Middle frontal gyrus (tissue), 1 donor: ENCODE measurements around the gene TTC7B.

ENCODE experiments used
- DNase-seq: peaks from one replicate; pipeline ENCODE4 v3.0.0-alpha.2; 2015; ENCODE audit warnings: low spot score; ENCODE audit errors: extremely low spot score

Gene TTC7B

DNA sequence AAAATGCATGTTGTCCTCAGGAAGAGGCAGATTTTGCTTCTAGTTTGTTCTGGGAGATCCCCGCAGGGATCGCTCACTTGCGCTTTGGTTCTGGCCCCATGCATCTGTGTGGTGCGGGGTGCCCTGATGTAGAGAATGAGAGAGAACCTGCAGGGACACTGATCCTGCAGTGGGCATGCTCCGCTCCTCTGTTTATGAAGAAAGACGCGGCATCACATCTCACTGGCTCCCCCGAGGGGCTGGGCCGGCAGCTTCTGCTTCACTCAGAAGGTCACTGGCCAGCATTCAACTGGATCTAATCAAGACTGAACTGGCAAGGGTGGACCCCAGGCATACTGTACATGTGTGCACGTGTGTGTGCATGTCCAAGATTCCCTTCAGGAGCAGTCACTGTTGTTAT is 255.2 kb downstream of the TTC7B start:
- DNase-seq, result no peak

DNA sequence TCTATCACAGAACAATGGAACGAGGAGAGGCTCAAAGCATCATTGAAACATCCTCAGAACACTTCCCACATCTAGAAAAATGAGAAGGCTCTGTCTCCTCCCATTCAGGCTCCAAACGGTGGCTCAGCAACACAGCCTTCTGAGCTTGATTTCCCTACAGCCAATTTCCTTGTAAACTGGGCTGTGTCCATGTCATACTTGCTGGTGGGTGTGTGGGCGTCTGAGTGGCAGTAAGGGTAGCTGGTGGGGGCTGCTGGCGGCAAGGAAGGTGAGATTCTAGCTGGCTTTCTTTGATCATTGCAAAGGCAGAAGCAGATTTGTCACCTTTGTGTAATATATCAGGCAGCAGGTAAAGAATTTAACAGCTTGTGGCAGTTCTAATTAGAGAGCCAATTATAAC is 255.7 kb downstream of the TTC7B start:
- no peak for DNase-seq

DNA sequence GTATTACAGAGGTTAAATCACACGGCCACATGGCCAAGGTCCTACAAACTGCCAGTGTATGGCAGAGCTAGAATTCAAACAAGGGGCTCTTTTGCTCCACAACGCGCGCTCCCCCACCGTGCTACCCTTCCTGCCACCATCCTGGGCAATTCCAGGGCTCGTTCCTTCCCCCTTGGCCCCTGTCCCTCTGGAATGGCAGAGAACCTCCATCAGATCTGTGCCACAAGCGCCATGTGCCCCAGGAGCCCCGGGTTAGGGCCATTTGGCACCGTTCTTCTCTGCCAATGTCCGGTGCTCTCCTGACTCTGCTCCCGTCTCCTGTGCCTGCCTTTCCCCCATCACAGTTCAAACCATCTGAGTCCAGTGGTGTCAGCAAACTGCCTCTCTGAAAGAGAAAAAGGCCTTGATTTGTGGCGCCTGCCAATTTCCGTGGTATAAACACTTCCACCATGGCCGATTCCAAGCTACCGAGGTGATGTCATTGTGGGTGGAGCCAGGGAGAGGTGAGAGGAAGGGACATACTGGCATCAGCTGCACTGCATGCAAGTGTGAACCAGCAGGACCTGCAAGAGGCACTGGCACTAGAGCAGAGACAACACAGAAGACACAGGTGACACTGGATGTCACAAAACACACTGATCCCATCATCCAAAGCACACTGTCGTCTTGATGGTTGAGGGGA is 256.3 kb downstream of the TTC7B start:
- no peak for DNase-seq

DNA sequence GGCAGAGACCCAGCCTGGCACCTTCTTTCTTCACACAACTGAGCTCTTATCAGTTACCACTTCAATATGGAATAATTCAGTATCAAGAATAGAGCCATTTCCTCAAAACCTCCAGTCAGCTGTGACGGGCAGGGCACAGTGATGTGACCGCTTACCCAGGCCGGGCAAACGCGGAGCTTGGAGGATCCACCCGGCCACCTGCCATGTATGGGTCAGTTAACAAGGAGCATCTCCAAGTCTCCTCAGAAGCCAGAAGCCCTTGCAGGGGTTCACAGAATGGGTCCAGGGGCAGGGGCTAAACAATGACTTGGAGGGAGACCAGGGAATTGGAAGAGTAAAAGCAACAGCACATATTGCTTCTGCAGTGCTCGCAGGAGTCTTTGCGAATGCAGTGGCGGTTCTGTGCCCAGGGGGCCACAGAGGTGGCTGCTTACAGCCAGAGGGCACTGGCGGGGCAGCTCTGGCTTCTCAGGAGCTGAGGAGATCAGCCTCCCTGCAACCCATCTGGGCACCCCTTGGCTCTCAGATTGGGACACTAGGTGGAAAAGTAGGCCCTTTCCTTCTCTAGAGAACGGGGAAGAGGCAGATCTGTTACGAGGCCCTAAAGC is 257.1 kb downstream of the TTC7B start:
- DNase-seq, result no peak

DNA sequence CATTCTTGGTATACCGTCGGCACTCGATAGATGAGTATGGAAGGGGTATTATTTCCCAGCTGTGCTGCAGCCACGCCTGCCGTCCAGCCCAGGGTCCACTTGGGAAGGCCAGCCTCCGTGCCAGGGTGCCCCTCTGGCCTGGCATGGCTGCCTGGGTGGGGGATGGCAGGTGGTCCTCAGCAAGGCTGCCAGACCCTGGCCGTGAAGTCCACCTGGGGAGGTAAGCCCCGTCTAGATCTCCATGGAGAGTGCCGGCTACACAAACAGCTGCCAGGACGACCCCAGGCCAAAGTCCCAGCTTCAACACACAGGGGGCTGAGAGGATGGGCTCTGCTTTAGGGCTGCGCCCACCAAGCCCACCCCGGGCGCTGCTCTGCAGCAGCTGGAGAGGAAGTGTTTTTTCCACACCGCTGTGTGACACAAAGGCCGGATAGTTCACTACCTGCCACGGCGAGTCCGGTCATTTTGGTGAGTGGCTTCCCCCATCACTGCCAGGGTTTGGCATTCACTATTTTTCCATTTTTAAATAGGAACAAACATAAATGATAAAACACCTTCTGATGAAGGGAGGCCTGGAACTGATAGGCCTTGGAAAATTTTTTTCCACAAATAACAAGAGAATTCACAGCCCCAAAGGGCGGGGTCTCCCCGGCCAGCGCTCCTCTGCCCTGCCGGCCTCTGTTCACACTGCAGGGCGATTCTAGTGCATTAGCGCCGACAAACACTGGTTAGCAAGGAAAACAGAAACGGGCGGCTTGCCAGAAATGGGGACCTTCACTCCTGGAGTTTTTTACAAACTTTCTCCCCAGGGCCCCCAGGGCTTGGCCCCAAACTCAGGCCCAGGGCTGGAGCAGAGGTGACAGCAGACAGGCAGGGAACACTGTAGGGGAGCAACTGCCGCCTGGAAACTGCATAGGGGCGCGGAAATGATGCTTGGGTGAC is 257.9 kb downstream of the TTC7B start:
- DNase-seq, result no peak

DNA sequence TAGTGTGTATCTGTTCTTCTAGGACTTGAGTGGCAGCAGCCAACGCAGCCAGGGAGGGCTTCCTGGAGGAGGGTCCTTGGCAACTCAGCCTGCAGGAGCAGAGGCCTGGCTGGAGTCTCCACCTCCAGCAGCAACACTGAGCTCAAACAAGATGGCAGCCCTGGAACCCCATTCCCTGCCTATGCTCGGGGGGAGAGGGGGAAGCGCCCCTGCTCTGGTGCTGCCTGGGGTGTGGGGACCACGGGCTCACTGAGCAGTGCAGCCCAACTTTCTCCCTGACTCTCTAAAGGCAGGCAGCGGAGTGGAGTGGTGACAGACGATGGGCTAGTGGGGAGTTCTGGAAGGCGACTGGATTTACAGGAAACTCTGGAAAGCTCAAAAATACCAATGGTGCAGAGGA is 258.7 kb downstream of the TTC7B start:
- DNase-seq, result no peak

DNA sequence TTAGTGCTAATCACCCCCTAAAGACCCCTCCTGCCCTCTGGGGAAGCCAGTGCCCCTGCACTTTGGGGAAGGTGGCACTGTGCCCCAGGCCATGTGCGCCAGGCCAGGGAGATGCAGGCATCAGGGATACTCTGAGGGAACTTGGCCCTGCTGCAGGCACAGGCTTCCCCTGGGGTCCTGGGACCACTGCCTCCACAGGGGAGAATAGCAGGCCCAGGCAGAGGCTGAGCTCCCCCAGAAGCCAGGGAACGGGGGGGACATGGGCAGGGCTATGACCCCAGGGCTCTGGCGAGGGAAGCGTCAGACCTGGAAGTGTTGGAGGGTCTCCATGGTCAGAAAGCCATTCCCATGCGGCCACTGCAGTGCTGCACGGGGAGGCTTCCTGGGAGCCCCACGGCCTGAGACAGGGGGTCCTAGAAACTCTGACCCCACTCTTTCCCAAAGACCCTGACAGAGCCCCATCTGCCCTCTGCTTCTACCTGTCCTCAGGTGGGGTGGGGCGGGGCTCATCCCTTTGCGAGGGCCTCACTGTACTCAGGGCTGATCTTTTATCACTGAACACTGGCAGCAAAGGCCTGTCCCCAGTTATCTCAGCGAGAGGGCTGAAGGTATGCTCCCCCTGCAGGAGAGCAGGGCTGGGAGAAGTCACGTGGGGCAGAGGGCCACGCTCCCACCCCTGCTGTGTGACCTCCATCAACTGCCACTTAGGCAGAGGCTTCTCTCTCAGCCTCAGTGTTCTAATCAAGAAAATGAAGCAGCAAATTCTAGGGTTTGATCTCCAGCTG is 259.4 kb downstream of the TTC7B start:
- DNase-seq, result no peak

DNA sequence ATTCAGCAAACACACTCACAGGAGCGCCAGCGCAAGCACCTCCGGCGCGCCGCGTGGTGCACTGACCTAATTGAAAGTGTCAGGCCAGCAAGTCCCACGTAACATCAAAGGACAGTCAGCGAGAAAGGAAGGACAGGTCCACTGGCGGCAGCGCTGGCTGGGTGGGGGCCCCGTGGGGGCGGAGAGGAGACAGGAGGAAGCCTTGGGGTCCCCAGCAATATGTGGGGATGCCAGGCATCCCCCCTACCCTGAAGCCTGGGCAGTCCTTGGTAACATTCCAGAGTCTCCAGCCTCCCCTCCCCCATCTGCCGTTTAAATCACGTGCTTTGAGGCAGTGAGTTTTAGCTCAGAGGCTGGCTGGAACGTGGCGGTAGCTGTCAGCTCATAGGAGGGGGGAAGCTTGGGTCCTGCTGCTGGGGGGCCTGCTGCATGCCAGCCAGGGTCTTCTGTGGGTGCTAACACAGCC is 260.2 kb downstream of the TTC7B start:
- no peak for DNase-seq

DNA sequence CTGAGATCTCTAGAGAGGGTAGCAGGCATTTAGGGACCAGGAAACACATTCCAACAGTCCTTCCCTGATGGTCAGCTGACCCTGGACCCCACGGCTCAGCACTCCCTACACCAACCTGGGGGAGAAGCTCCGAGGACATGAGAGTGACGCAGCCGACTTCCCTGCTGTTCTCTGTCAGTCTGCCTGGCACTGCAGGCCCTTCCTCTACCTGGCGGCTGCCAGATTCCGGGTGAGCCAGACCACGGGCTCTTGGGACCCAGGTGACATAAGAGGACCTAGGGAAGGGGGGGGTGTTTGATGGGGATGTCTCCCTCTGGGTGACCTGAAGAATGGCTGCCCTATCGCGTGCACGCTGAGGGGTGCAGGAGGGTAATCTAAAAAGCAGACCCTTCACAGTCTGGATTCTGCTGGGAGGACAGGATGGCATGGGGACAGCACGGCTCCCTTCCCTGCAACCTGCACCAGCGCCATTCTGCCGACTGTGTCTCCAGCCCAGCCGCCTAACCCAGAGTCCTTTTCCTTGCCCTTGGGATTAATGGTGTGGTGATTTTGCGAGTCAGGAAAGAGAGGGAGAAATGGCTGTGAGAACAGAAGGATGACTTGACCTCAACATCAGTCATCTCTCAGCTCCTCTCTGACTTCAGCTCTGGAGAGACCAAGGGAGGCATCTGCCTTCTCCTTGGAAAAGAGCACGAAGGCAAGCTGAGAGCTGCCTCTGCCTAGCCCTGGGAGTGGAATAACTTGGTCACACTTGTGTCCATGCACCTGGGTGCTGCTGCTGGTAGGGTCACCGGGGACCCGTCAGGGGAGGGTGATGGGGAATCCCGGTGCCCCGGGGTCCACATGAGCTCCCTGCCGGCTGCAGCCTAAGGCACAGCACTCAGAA is 260.9 kb downstream of the TTC7B start:
- no peak for DNase-seq

DNA sequence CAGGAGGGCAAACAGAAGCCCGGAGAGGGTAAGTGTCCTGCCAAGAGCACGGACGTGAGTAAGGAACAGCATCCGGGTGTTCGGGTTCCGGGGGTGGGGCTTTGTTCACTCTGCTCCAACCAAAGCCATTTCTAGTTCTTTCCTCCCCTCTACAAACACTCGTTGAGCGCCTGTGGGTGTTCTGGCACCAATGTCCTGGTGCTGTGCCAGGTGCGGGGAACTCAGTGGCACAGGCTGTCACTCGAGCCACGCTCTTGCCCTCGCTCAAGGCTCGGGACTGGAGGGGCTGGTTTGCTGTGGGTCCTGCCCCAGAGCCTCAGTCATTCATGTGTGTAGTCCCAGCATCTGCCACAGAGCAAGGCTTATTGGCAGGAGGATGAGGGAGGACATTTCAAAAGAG is 261.9 kb downstream of the TTC7B start:
- peak; percentile 75 for DNase-seq

DNA sequence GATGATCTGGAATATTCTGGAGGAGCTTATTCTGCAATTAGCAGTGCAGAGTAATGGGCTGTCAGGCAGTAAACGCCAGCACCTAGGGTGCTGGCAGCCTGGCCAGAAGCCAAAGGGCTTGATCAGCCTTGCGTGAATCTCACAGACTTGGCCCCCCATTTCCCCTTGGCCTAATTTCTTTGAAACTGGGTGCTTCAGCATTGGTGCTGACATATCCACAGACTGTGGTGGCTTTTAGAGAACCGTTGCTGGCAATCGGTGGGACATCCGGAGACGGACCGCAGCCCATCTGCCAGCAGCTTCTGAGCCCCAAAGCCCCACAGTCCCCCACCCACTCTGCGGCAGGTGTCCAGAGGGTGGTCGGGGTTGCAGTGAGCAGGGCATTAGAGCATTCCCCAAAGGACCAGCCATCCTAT is 262.3 kb downstream of the TTC7B start:
- no peak for DNase-seq

DNA sequence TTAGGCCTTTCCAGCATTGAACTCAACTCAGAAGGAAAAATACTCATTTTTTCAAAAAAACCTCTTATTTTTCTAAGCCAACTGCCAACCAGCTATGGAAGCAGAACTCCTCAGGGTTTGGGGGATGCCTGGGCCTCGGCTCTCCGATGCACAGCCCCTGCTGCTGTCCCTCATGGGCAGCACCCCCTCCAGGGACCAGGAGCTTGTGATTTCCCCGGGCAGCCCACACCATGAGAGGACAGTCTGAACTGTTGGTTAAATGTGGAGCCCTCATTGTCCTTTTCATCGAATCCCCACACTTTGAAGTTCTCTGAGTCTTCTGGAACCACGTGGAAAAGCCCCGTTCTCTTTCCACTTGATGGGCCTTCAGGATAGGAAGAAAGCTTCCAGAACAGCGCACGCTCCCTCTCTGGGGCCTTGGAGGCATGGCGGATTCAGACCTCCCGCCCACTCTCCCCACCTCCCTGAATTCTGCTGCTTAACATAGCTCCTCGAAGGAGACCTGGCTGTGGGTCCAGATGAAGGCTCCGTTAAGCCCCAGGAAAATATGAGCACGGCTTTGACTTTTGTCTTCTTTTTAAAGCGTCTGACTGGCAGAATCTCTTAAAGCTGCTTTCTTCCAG is 262.8 kb downstream of the TTC7B start:
- DNase-seq, result no peak

DNA sequence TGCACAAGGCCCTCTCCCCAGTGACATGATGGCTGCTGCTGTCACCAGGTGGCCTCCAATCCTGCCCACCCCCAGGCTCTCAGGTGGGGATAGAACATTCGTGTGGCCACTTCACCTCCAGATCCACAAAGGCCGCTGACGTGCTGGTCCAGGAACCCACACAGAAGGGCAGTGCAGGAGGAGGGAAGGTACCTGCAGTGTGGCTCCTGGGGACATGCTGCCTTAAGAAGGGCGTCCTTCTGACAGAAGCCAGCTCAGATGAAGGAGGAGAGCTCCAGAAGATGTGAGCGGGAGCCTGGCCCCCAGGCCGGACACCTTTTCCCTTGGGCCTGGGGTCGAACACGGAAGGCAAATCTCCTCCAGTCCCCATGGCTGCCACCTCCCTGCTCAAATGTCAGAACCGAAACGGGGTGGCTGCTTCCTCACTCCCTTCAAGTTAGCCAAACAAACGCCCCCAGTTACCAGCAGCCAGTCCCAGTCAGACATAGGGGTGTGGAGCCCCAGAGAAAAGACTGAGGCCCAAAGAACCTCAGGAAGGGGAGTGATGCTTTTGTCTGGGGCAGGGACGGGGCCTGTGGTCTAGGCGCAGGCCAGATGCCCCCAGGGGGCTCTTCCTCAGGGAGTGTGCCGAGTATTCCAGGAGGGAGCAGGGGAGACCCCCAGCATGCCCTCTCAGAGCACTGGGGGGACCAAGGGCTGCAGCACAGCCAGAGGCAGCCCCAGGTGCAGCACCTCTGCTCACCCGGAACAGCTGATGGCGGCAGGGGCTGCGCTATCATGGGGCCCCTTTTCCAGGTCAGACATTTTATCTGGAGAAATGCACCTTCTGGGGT is 263.5 kb downstream of the TTC7B start:
- no peak for DNase-seq

DNA sequence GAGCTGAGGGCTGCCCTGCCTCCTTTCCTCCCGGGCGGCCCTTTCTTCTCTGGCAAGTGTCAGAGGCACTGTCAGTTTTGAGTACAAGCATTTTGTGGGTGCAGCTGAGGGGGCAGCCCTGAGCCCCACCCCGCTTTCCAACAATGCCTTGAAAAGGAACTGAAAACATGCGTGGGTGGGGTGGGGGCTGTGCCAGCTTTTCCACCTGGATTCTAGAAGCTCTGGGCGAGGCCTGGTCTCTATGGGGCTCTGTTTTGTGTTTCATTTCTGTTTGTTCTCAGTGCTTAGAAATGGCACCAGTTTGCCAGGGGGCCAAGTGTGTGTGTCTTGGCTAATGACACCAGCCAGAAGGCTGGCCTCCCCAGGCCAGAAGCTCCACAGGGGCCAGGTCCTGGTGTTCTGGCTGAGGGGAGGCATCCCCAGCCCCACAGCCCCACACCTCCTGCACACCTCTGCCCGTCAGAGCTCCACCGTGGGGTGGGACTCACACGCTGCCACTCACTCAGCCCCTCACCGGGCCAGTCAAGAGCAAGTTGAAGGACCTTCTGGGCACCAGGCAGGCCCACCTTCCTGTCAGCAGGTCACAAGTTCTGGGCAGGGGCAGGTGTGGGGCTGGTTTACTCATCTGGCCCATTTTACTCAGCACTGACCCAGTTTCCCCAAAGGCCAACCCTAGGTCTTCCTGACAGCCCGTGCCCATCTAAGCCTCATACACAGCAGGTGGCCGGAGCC is 264.3 kb downstream of the TTC7B start:
- DNase-seq, result no peak

DNA sequence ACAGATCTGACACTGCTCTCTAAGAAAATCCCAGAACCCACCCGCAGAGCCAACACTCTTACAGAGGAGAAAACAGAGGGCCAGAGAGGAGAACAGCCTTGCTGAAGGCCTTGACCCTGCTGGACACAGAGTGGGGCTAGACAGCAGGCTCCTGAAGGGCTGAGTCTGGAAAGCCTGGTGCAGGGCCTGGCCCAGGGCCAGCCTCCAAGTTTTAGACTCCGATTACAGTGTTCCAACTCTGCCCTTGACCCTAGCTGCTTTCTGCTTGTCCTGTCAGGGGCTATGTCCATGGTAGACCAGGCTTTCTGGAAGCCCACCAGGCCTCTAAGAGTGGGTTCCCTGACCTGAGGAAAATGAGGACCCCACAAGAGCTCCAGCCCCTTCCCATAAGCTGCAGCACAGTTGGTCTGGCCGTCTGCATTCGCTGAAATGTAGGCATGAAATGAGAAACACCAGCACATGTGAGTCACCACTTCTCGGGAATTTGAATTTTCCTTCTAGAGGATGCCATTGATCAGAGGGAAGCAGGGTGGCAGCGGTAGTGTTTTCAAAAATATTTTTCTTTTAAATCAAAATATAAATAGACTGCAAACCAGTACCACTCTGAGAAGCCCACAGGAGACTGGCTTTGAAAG is 265.0 kb downstream of the TTC7B start:
- no peak for DNase-seq

DNA sequence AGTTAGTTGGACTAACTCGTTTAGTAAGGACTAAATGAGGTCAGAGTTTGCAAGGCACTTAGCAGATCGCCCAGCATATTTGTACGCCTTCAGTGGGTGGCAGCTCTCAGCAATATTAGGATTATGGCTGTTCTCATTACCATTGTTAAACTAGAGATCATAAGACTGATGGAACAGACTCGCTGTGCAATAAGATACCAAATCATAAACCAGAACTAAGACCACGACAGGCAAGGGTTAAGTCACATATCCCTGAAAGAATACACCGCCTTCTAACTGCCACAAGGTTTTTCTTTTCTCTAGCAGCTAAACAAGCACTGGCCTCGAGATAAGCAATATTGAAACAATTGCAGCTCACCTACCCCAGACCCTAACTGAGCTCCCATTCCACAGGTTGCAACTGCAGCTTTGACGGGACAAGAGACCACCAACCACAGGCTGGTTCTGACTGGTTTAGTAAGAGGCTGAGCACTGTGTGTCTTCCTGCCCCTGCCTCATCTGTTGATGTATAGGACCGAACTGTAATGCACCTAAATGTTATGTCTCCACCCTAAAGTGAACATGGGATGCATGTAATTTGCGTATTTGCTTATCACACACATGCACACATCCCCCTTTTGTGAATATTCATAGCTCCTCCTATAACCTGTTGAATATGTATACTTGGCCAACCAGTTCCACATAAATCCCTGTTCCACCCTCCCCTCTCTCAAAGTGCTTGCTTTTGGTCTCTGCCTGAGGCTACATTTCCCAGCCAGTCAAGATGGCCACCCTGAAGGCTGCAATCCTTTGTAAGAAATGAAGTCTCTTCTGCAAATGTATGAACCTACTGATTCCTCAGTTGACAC is 266.2 kb downstream of the TTC7B start:
- DNase-seq, result no peak

DNA sequence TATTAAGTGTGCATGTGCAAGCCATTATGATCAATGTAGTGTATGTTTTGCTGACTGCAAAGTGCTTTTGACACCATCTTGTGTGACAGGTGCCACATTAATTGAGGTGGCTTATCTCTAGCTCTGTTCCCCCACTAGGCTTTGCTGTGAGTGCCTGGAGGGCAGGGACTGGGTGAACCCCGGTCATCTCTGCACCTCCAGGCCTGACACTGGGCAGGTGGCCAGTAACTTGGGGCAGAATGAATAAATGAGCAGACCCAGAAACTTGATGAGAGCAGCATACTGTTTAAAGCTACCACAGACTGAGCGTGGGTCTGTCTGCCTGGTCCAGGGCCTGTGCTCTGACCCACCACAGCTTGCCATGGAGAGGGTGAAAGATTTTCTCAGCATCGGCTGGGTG is 267.8 kb downstream of the TTC7B start:
- DNase-seq, result no peak
